Measurements from ENCODE around the gene TMC7. TPM values are rescaled to one million over a fixed set of nuclear protein-coding genes. Genes with fewer than 3 reads are reported as not detected.

Gene TMC7
- total RNA-seq, 1 donor from 2014 or later = not detected

- H3K4me1 Mint-ChIP-seq (ENCODE audit: low read depth) = peaks cover 6% of the 10 kb centered on the region
- peaks cover 24% of the 10 kb centered on the region for H3K9me3 Mint-ChIP-seq
- no peak for DNase-seq (ENCODE audit: low spot score)
- H3K27ac Mint-ChIP-seq = no peak overlapping the region
- H3K36me3 Mint-ChIP-seq (ENCODE audit: low read depth) = no peaks in the 10 kb centered on the region
- peaks cover 12% of the 10 kb centered on the region for H3K27me3 Mint-ChIP-seq (ENCODE audit: low read depth)
- H3K4me3 Mint-ChIP-seq (ENCODE audit: low read depth) = no peak overlapping the region
- intact Hi-C loops (cut with micrococcal nuclease) = loop anchor here (5.0 kb wide), 1 partner anchor 413 kb away; no protein-coding TSS in a partner anchor
Measured at GRCh38 chr16:19089410-19089955, 105.7 kb downstream of the TMC7 start.

- DNase-seq (ENCODE audit: low spot score) = no peak
- intact Hi-C loops (cut with micrococcal nuclease) = no loop called here
- H3K27me3 Mint-ChIP-seq (ENCODE audit: low read depth) = peaks cover 7% of the 10 kb centered on the region
- peaks cover 12% of the 10 kb centered on the region for H3K4me1 Mint-ChIP-seq (ENCODE audit: low read depth)
- H3K9me3 Mint-ChIP-seq = peaks cover 30% of the 10 kb centered on the region
- peaks cover 6% of the 10 kb centered on the region for H3K36me3 Mint-ChIP-seq (ENCODE audit: low read depth)
- H3K4me3 Mint-ChIP-seq (ENCODE audit: low read depth) = no peak overlapping the region
- H3K27ac Mint-ChIP-seq = no peak overlapping the region
Measured at GRCh38 chr16:19090916-19091315, 107.2 kb downstream of the TMC7 start.

- Mint-ChIP-seq H3K9me3 (peaks cover 38% of the 10 kb centered on the region), H3K27ac (no peak overlapping the region), H3K4me3 (ENCODE audit: low read depth) (no peak overlapping the region), H3K27me3 (ENCODE audit: low read depth) (peaks cover 2% of the 10 kb centered on the region), H3K36me3 (ENCODE audit: low read depth) (peaks cover 6% of the 10 kb centered on the region), H3K4me1 (ENCODE audit: low read depth) (peaks cover 9% of the 10 kb centered on the region)
- DNase-seq (ENCODE audit: low spot score) = no peak
- intact Hi-C loops (cut with micrococcal nuclease) = no loop called here
Measured at GRCh38 chr16:19092653-19093410, 109.1 kb downstream of the TMC7 start.

- Mint-ChIP-seq H3K27ac (no peak overlapping the region), H3K4me3 (ENCODE audit: low read depth) (no peak overlapping the region), H3K9me3 (peaks cover 44% of the 10 kb centered on the region), H3K27me3 (ENCODE audit: low read depth) (no peaks in the 10 kb centered on the region), H3K4me1 (ENCODE audit: low read depth) (peaks cover 8% of the 10 kb centered on the region), H3K36me3 (ENCODE audit: low read depth) (peaks cover 9% of the 10 kb centered on the region)
- DNase-seq (ENCODE audit: low spot score) = no peak
- intact Hi-C loops (cut with micrococcal nuclease) = no loop called here
Measured at GRCh38 chr16:19093631-19094541, 110.2 kb downstream of the TMC7 start.

- H3K9me3 Mint-ChIP-seq = peaks cover 44% of the 10 kb centered on the region
- H3K4me3 Mint-ChIP-seq (ENCODE audit: low read depth) = no peak overlapping the region
- no peak for DNase-seq (ENCODE audit: low spot score)
- H3K27me3 Mint-ChIP-seq (ENCODE audit: low read depth) = no peaks in the 10 kb centered on the region
- H3K36me3 Mint-ChIP-seq (ENCODE audit: low read depth) = peaks cover 9% of the 10 kb centered on the region
- H3K27ac Mint-ChIP-seq = no peak overlapping the region
- intact Hi-C loops (cut with micrococcal nuclease) = no loop called here
- H3K4me1 Mint-ChIP-seq (ENCODE audit: low read depth) = peaks cover 8% of the 10 kb centered on the region
Measured at GRCh38 chr16:19094542-19095365, 111.0 kb downstream of the TMC7 start.

GRCh38 chr16:19095654-19096053 lies 111.9 kb downstream of the TMC7 start:
- peaks cover 8% of the 10 kb centered on the region for H3K4me1 Mint-ChIP-seq (ENCODE audit: low read depth)
- no peak overlapping the region for H3K27ac Mint-ChIP-seq
- peaks cover 43% of the 10 kb centered on the region for H3K9me3 Mint-ChIP-seq
- no peak overlapping the region for H3K4me3 Mint-ChIP-seq (ENCODE audit: low read depth)
- no peaks in the 10 kb centered on the region for H3K27me3 Mint-ChIP-seq (ENCODE audit: low read depth)
- intact Hi-C loops (cut with micrococcal nuclease) = no loop called here
- peaks cover 9% of the 10 kb centered on the region for H3K36me3 Mint-ChIP-seq (ENCODE audit: low read depth)
- DNase-seq (ENCODE audit: low spot score) = no peak

- H3K27me3 Mint-ChIP-seq (ENCODE audit: low read depth) = no peaks in the 10 kb centered on the region
- peaks cover 9% of the 10 kb centered on the region for H3K36me3 Mint-ChIP-seq (ENCODE audit: low read depth)
- H3K4me1 Mint-ChIP-seq (ENCODE audit: low read depth) = peaks cover 8% of the 10 kb centered on the region
- no peak overlapping the region for H3K4me3 Mint-ChIP-seq (ENCODE audit: low read depth)
- intact Hi-C loops (cut with micrococcal nuclease) = no loop called here
- DNase-seq (ENCODE audit: low spot score) = no peak
- peaks cover 26% of the 10 kb centered on the region for H3K9me3 Mint-ChIP-seq
- H3K27ac Mint-ChIP-seq = no peak overlapping the region
Measured at GRCh38 chr16:19098173-19098572, 114.4 kb downstream of the TMC7 start.

GRCh38 chr16:19102187-19102872 lies 118.6 kb downstream of the TMC7 start:
- peaks cover 8% of the 10 kb centered on the region for H3K9me3 Mint-ChIP-seq
- no peak overlapping the region for H3K4me3 Mint-ChIP-seq (ENCODE audit: low read depth)
- peaks cover 3% of the 10 kb centered on the region for H3K36me3 Mint-ChIP-seq (ENCODE audit: low read depth)
- peaks cover 2% of the 10 kb centered on the region for H3K4me1 Mint-ChIP-seq (ENCODE audit: low read depth)
- no peak overlapping the region for H3K27ac Mint-ChIP-seq
- no peak for DNase-seq (ENCODE audit: low spot score)
- no peaks in the 10 kb centered on the region for H3K27me3 Mint-ChIP-seq (ENCODE audit: low read depth)
- intact Hi-C loops (cut with micrococcal nuclease) = no loop called here

- Mint-ChIP-seq H3K36me3 (ENCODE audit: low read depth) (no peaks in the 10 kb centered on the region), H3K9me3 (no peaks in the 10 kb centered on the region), H3K4me1 (ENCODE audit: low read depth) (peaks cover 13% of the 10 kb centered on the region), H3K4me3 (ENCODE audit: low read depth) (no peak overlapping the region), H3K27ac (no peak overlapping the region), H3K27me3 (ENCODE audit: low read depth) (no peaks in the 10 kb centered on the region)
- intact Hi-C loops (cut with micrococcal nuclease) = no loop called here
- DNase-seq (ENCODE audit: low spot score) = no peak
Measured at GRCh38 chr16:19104607-19105006, 120.9 kb downstream of the TMC7 start.

GRCh38 chr16:19105131-19105530 lies 121.4 kb downstream of the TMC7 start:
- Mint-ChIP-seq H3K27me3 (ENCODE audit: low read depth) (no peaks in the 10 kb centered on the region), H3K9me3 (no peaks in the 10 kb centered on the region), H3K4me1 (ENCODE audit: low read depth) (peaks cover 13% of the 10 kb centered on the region), H3K27ac (no peak overlapping the region), H3K36me3 (ENCODE audit: low read depth) (no peaks in the 10 kb centered on the region), H3K4me3 (ENCODE audit: low read depth) (no peak overlapping the region)
- DNase-seq (ENCODE audit: low spot score) = no peak
- intact Hi-C loops (cut with micrococcal nuclease) = no loop called here

GRCh38 chr16:19105891-19106624 lies 122.3 kb downstream of the TMC7 start:
- no peak overlapping the region for H3K4me3 Mint-ChIP-seq (ENCODE audit: low read depth)
- no peaks in the 10 kb centered on the region for H3K9me3 Mint-ChIP-seq
- intact Hi-C loops (cut with micrococcal nuclease) = no loop called here
- no peaks in the 10 kb centered on the region for H3K36me3 Mint-ChIP-seq (ENCODE audit: low read depth)
- H3K27ac Mint-ChIP-seq = no peak overlapping the region
- no peaks in the 10 kb centered on the region for H3K27me3 Mint-ChIP-seq (ENCODE audit: low read depth)
- peaks cover 13% of the 10 kb centered on the region for H3K4me1 Mint-ChIP-seq (ENCODE audit: low read depth)
- DNase-seq (ENCODE audit: low spot score) = no peak
